A673 (cell line): ENCODE measurements around the gene TEX26. TPM values are rescaled to one million over a fixed set of nuclear protein-coding genes. Genes with fewer than 3 reads are reported as not detected.

Experiments
- BruUV-seq: library from RNA; stranded (reverse); fragments of 400-500 nt; replicated peaks from 2 replicates; lab custom pipeline; 2021; lab: Mats Ljungman, UMichigan
- CTCF ChIA-PET: fragments of 300-600 bp; sonication (Branson Sonifier 250); formaldehyde crosslinking; loops from one replicate; lab custom pipeline; 2022; ENCODE audit warnings: antibody characterized with exemption; lab: Charles Lee
- POLR2A ChIA-PET: fragments of 300-600 bp; sonication (Branson Sonifier 250); formaldehyde crosslinking; loops from one replicate; lab custom pipeline; 2022; ENCODE audit warnings: antibody characterized with exemption; ENCODE audit not compliant: low non-redundant PET; lab: Charles Lee
- DNase-seq: peaks from one replicate; pipeline ENCODE4 v3.0.0-alpha.2; 2015; ENCODE audit warnings: low spot score
- H3K27ac ChIP-seq: fragments of 200-600 bp; sonication (generic); 2 replicates; pipeline ENCODE4 v1.5.1; 2016; ENCODE audit warnings: mixed run types, low read depth, mild to moderate bottlenecking, mixed read lengths, antibody characterized with exemption, low read length; ENCODE audit not compliant: poor library complexity, severe bottlenecking
- H3K27me3 ChIP-seq: fragments of 200-600 bp; sonication (generic); replicated peaks from 2 replicates; pipeline ENCODE4 v1.6.1; 2017; ENCODE audit warnings: mixed run types, low read depth, mild to moderate bottlenecking, mixed read lengths, antibody characterized with exemption, low read length; ENCODE audit not compliant: insufficient read depth, poor library complexity
- H3K36me3 ChIP-seq: fragments of 200-600 bp; sonication (generic); 2 replicates; pipeline ENCODE4 v1.6.1; 2016; ENCODE audit warnings: mixed run types, mild to moderate bottlenecking, mixed read lengths, antibody characterized with exemption, low read length; ENCODE audit not compliant: insufficient read depth, poor library complexity, severe bottlenecking
- H3K4me1 ChIP-seq: fragments of 200-600 bp; sonication (generic); 2 replicates; pipeline ENCODE4 v1.6.1; 2017; ENCODE audit warnings: mixed run types, mild to moderate bottlenecking, mixed read lengths, antibody characterized with exemption, low read length; ENCODE audit not compliant: insufficient read depth, poor library complexity, severe bottlenecking
- H3K4me3 ChIP-seq: fragments of 200-600 bp; sonication (generic); 2 replicates; pipeline ENCODE4 v1.5.1; 2016; ENCODE audit warnings: low read depth, mixed run types, mild to moderate bottlenecking, mixed read lengths, low read length; ENCODE audit not compliant: poor library complexity, severe bottlenecking
- H3K9me3 ChIP-seq: fragments of 200-600 bp; sonication (generic); 2 replicates; pipeline ENCODE4 v1.6.1; 2016; ENCODE audit warnings: mixed run types, low read depth, mild to moderate bottlenecking, mixed read lengths, antibody characterized with exemption, low read length; ENCODE audit not compliant: poor library complexity, severe bottlenecking
- EZH2 ChIP-seq: fragments of 200-600 bp; sonication (generic); IDR thresholded peaks from 2 replicates; pipeline ENCODE4 v1.6.1; 2017; ENCODE audit warnings: borderline replicate concordance, low read depth, mild to moderate bottlenecking, mixed read lengths, antibody characterized with exemption, low read length; ENCODE audit not compliant: poor library complexity, severe bottlenecking
- intact Hi-C: fragments of 100-400 bp; cut with micrococcal nuclease; formaldehyde crosslinking; loops from one replicate; pipeline ENCODE4 v1.10.0; 2022; ENCODE audit not compliant: unreplicated experiment
- total RNA-seq: library from RNA; stranded (reverse); gene quantifications from 2 replicates; pipeline ENCODE4 v1.2.3, GENCODE V29; 2021
- TF ChIP-seq, protein P1 (sequence below): fragments of 300-800, 200-600 bp; sonication (generic); conservative IDR thresholded peaks from 2 replicates; pipeline ENCODE4 v1.5.1; 2017; ENCODE audit warnings: low read depth, mild to moderate bottlenecking, antibody characterized with exemption, low read length, moderate library complexity, mixed read lengths

TEX26 gene
- total RNA-seq, 1 experiment from 2014 or later = not detected

DNA sequence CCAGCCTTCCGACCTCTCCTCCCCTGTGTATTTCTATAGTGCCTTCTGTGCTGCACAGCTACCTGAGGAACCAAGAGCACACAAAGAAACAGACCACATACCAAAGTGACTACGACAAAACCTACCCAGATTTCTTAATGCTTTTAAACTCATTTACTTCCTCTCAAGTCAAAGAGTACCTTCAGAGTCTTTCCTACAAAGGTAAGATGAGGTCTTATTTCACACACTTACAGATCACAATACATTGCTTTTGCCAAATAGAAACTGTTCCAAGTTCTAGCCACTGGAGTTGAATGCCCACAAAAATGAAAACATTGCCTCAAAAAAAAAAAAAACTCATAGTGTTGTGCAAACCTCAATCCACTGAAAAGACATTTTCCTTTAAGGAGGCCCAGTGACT, 36.4 kb downstream of the TEX26 start:
- DNase-seq = no peak
- no peaks in the 10 kb centered on the region for H3K9me3 ChIP-seq
- ChIA-PET POLR2A (no interaction called here), CTCF (interaction anchor here (0.6 kb wide), 1 partner anchor 1372 kb away, joined by 3 read pairs; no protein-coding TSS in a partner anchor)
- no peaks in the 10 kb centered on the region for H3K27me3 ChIP-seq
- no peaks in the 10 kb centered on the region for H3K4me1 ChIP-seq
- H3K27ac ChIP-seq = no peak overlapping the region
- TF ChIP-seq, protein P1, sequence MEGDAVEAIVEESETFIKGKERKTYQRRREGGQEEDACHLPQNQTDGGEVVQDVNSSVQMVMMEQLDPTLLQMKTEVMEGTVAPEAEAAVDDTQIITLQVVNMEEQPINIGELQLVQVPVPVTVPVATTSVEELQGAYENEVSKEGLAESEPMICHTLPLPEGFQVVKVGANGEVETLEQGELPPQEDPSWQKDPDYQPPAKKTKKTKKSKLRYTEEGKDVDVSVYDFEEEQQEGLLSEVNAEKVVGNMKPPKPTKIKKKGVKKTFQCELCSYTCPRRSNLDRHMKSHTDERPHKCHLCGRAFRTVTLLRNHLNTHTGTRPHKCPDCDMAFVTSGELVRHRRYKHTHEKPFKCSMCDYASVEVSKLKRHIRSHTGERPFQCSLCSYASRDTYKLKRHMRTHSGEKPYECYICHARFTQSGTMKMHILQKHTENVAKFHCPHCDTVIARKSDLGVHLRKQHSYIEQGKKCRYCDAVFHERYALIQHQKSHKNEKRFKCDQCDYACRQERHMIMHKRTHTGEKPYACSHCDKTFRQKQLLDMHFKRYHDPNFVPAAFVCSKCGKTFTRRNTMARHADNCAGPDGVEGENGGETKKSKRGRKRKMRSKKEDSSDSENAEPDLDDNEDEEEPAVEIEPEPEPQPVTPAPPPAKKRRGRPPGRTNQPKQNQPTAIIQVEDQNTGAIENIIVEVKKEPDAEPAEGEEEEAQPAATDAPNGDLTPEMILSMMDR = no peak
- TF ChIP-seq EZH2 = no peak
- no TSS peak for BruUV-seq
- no peak overlapping the region for H3K4me3 ChIP-seq
- intact Hi-C loops = no loop called here
- no peaks in the 10 kb centered on the region for H3K36me3 ChIP-seq

DNA sequence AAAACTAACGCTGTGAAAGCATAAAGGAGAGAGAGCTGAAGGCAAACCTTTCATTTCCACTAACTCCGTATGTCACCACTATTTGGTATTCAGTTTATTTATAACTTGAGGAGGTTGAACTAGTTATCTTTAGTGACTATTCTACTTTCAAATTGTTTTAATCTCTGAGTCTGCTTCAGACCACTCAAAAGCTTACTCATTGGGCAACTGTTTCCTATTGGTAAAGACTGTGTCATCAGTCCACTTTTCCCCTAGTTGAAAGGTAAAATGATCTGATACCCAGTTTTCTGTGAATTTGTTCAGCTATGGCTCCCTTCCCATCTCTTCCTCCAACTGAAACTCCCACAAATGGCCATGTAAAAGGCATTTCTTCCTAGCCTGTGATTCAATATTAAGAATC, 39.1 kb downstream of the TEX26 start:
- Histone ChIP-seq H3K36me3 (no peaks in the 10 kb centered on the region), H3K4me1 (no peaks in the 10 kb centered on the region), H3K27ac (no peak overlapping the region), H3K4me3 (no peak overlapping the region), H3K27me3 (no peaks in the 10 kb centered on the region), H3K9me3 (no peaks in the 10 kb centered on the region)
- CTCF ChIA-PET = no interaction called here
- no peak for TF ChIP-seq EZH2
- TF ChIP-seq, protein P1 = no peak
- intact Hi-C loops = no loop called here
- no TSS peak for BruUV-seq
- POLR2A ChIA-PET = no interaction called here
- DNase-seq = no peak

DNA sequence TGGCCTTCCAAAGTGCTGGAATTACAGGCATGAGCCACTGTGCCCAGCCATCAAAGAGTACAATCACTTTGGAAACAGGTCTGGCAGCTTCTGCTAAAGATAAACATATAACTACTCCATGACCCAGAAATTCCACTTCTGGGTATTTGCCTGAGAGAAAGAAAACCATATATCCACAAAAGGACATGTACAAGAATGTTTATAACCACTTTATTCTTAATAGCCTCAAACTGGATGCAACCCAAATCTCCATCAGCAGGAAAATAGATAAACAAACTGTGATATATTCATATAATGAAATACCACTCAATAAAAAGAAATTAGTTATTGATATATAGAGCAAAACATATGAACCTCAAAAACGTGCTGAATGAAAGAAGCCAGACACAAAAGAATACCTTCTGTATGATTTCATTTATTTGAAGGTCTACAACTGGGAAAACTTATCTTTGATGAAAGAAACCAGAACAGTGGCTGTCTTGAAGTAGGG, 40.5 kb downstream of the TEX26 start:
- H3K4me1 ChIP-seq = no peaks in the 10 kb centered on the region
- no peak overlapping the region for H3K27ac ChIP-seq
- ChIA-PET CTCF (no interaction called here), POLR2A (no interaction called here)
- DNase-seq = no peak
- TF ChIP-seq, protein P1 = no peak
- no peak for TF ChIP-seq EZH2
- H3K27me3 ChIP-seq = no peaks in the 10 kb centered on the region
- intact Hi-C loops = no loop called here
- no peaks in the 10 kb centered on the region for H3K9me3 ChIP-seq
- no TSS peak for BruUV-seq
- no peaks in the 10 kb centered on the region for H3K36me3 ChIP-seq
- no peak overlapping the region for H3K4me3 ChIP-seq
